Heart right ventricle (tissue), 16 donors: ENCODE data around the gene FAM219B. TPM values are rescaled to one million over a fixed set of nuclear protein-coding genes. Genes with fewer than 3 reads are reported as not detected.

Experiments
- ATAC-seq, 8 donors: fragments of 200-7000 bp; cut with Tn5 transposase; one replicate each; pipeline ENCODE4 v1.9.1; 2020; ENCODE audit warnings: mild to moderate bottlenecking in 8 of 8, moderate library complexity in 8 of 8, moderate number of reproducible peaks in 1 of 8
- DNase-seq, 2 donors: peaks; one replicate each; pipeline ENCODE4 v3.0.0-alpha.2; 2020
- H3K27ac ChIP-seq, 10 donors: fragments of 200-600 bp; sonication (generic) in 2 of 10; one replicate each; pipeline versions ENCODE4 v1.5.0 to v1.8.0; 2020 to 2022; ENCODE audit warnings: mild to moderate bottlenecking in 3 of 10
- H3K27me3 ChIP-seq, 7 donors: fragments of 200-600 bp; one replicate each; pipeline ENCODE4 v1.8.0; 2021 to 2022; ENCODE audit warnings: mild to moderate bottlenecking in 2 of 7
- H3K36me3 ChIP-seq, 9 donors: fragments of 200-600 bp; sonication (generic) in 1 of 9; one replicate each; pipeline versions ENCODE4 v1.5.0 to v1.8.0; 2020 to 2022; ENCODE audit warnings: mild to moderate bottlenecking in 2 of 9
- H3K4me1 ChIP-seq, 9 donors: fragments of 200-600 bp; sonication (generic) in 1 of 9; one replicate each; pipeline versions ENCODE4 v1.5.0 to v1.8.0; 2020 to 2022; ENCODE audit warnings: mild to moderate bottlenecking in 4 of 9
- H3K4me3 ChIP-seq, 10 donors: fragments of 200-600 bp; sonication (generic) in 2 of 10; one replicate each; pipeline versions ENCODE4 v1.5.0 to v1.8.0; 2020 to 2022; ENCODE audit warnings: mild to moderate bottlenecking in 7 of 10, moderate library complexity in 2 of 10
- H3K9me3 ChIP-seq, 11 donors: fragments of 200-600 bp in 10 of 11; sonication (generic) in 2 of 11; one replicate each; pipeline versions ENCODE4 v1.5.0 to v1.8.0; 2013 to 2022; ENCODE audit warnings: mild to moderate bottlenecking in 2 of 11, control low read depth in 1 of 11, moderate library complexity in 1 of 11
- WGBS, 2 donors: extraction: QIAGEN DNeasy Blood & Tissue Kit; methylation state at CpG; one replicate each; pipeline ENCODE4 v1.1.7; 2013; ENCODE audit warnings: inconsistent platforms in 1 of 2; 5-methylcytosine and 5-hydroxymethylcytosine counted together
- intact Hi-C, 10 donors: fragments of 100-400 bp; cut with DNase I; formaldehyde crosslinking; loops; one replicate each; pipeline versions ENCODE4 v1.11.1 to v1.14.2; 2022
- polyA plus RNA-seq, 2 donors: library from polyadenylated mRNA; stranded (reverse); fragments of 200-250 nt; gene quantifications; one replicate each; pipeline ENCODE4 v1.2.3, GENCODE V29; 2013
- total RNA-seq, 10 donors: library from RNA; stranded (reverse); fragmentation: NEBNext Ultra II Directional in 3 of 10; extraction: Animal tissue kit (Norgen Biotek cat#: 25700) in 3 of 10; gene quantifications; one replicate each; pipeline versions ENCODE4 v1.2.1 to v1.2.4, GENCODE V29; 2021 to 2023
- TF ChIP-seq, protein P1 (sequence below), 9 donors: fragments of 200-600 bp; sonication (generic) in 2 of 9; IDR thresholded peaks; one replicate each; pipeline versions ENCODE4 v1.5.0 to v1.8.0; 2021 to 2022; ENCODE audit warnings: antibody characterized with exemption in 9 of 9, mild to moderate bottlenecking in 5 of 9, moderate library complexity in 1 of 9
- donor health status: Arrhythmogenic right ventricular cardiomyopathy.
- donor health status: ischemic (EF 13 %, LVEDD 7.1; RV severe dilation, severe dysfunction).
- donor health status: healthy with polysubstance abuse.
- donor health status: DM: no; HTN: yes; CAD: no.
- donor health status: DM: no; HTN: no; CAD: no.
- donor health status: ischemic (EF 25% LVEDD 6.9; RV normal size, moderate dysfunction).
- donor health status: ischemic (EF 25% LVEDD 5.7; RV mildly dilated, moderate dysfunction).
- donor health status: healthy.
- donor health status: DM: yes; HTN: yes; CAD: no.
- donor health status: Ischemic cardiomyopathy.
- donor health status: ischemic (EF 35%, LVEDD 5.7; RV mildly dilated, moderate dysfunction).
- donor health status: nonischemic (EF 11% LVEDD 7.7; RV severe dilation, severe dysfunction).
- donor health status: DM: yes; HTN: yes; CAD: no.
- donor health status: PGD.
- donor health status: ischemic (EF 29% LVEDD 5.4; RV normal size, mild dysfunction).
- donor health status: nonischemic (EF 23%, LVEDD 6.1; RV moderate dilation, normal function).

The FAM219B gene
- total and polyA plus RNA-seq, 12 donors: 27.1 to 159 (median 95.9) TPM

DNA sequence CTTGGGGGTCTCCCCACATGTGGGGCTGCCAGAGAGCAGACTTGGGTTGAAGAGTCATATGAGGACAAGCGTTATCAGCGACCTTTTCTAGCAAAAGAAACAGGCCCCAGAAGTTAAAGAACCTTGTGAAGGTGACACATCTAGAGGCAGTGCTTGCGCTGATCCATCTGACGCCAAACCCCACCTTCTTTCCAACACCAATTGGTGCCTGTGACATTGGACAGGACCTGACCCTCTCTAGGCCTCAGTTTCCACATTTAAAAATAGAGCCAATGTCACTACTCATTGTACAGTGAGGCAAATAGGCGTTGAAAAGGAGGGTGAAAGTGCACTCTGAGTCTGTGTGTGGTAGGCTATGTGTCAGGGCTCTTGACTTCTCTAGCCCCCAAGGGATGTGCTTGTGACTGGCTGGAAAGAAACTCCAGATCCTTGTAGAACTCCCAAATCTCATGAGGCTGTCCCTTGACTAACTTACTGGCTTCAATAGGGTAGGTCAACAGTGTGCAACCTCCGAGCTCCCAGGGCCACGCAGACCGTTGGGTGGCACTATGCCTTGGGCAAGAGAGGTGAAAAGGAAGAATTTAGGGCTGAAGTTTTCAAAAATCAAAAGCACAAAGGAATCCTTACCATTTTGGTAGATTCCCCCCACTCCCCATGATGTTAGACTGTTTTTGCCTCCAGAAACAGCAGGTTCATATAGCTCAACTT is 666 bp upstream of the FAM219B start:
- intact Hi-C loops: loop anchor here in 2 of 10 donors (2.0 to 10.0 kb wide), 3 partner anchors 29 to 133 kb away; partner anchors contain the start of gene ULK3 (in 1 of the 2)
- H3K4me3 ChIP-seq: peak overlapping the region; percentile 66 to 99 (median 86)
- H3K9me3 ChIP-seq: no peaks in the 10 kb centered on the region
- peak overlapping the region; percentile 91 to 99 (median 96) for H3K27ac ChIP-seq
- no peaks in the 10 kb centered on the region for H3K27me3 ChIP-seq
- DNase-seq (peak in 1 of 2 donors; percentile 75), ATAC-seq (peak; percentile 44 to 86 (median 77))
- H3K4me1 ChIP-seq: peaks cover 10 to 30% (median 23%) of the 10 kb centered on the region in 9 donors
- peaks cover 0 to 54% (median 28%) of the 10 kb centered on the region in 9 donors for H3K36me3 ChIP-seq
- TF ChIP-seq, protein P1, sequence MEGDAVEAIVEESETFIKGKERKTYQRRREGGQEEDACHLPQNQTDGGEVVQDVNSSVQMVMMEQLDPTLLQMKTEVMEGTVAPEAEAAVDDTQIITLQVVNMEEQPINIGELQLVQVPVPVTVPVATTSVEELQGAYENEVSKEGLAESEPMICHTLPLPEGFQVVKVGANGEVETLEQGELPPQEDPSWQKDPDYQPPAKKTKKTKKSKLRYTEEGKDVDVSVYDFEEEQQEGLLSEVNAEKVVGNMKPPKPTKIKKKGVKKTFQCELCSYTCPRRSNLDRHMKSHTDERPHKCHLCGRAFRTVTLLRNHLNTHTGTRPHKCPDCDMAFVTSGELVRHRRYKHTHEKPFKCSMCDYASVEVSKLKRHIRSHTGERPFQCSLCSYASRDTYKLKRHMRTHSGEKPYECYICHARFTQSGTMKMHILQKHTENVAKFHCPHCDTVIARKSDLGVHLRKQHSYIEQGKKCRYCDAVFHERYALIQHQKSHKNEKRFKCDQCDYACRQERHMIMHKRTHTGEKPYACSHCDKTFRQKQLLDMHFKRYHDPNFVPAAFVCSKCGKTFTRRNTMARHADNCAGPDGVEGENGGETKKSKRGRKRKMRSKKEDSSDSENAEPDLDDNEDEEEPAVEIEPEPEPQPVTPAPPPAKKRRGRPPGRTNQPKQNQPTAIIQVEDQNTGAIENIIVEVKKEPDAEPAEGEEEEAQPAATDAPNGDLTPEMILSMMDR (IDR thresholded peaks at IDR 0.05): no peak
- 24 to 35% methylated on average over 8 of the region's 8 CpGs for WGBS, 2 donors

DNA sequence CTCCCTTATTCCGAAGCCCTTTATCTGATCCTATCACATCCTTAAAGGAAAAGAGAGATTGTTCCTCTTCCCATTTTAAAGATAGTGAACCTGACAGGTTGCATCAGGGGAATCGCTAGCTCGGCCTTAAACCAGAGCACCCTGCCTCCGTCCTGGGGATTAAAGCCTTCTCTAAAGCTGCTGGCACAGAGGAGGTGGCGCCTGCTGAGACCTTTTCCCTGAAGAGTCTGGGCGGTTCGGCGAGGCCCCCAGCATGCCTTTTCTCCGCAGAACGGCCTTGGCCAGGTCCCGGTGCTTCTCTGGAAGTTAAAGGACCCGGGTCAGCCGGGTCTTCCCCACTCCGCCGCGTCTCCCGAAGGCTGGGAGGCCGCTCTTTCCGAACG is 593 bp downstream of the FAM219B start:
- Histone ChIP-seq H3K9me3 (no peaks in the 10 kb centered on the region), H3K36me3 (peaks cover 0 to 54% (median 23%) of the 10 kb centered on the region in 9 donors), H3K27me3 (no peaks in the 10 kb centered on the region), H3K4me1 (peaks cover 10 to 41% (median 31%) of the 10 kb centered on the region in 9 donors), H3K4me3 (peak overlapping the region; percentile 66 to 99 (median 86)), H3K27ac (peak overlapping the region; percentile 91 to 99 (median 96))
- 0% methylated on average over 20 of the region's 20 CpGs for WGBS, 2 donors
- TF ChIP-seq, protein P1 (IDR thresholded peaks at IDR 0.05): no peak
- DNase-seq (peak in 1 of 2 donors; percentile 35), ATAC-seq (peak; percentile 6 to 38 (median 22))
- intact Hi-C loops: loop anchor here in 2 of 10 donors (2.0 to 10.0 kb wide), 3 partner anchors 31 to 131 kb away; partner anchors contain the start of gene ULK3 (in 1 of the 2)

DNA sequence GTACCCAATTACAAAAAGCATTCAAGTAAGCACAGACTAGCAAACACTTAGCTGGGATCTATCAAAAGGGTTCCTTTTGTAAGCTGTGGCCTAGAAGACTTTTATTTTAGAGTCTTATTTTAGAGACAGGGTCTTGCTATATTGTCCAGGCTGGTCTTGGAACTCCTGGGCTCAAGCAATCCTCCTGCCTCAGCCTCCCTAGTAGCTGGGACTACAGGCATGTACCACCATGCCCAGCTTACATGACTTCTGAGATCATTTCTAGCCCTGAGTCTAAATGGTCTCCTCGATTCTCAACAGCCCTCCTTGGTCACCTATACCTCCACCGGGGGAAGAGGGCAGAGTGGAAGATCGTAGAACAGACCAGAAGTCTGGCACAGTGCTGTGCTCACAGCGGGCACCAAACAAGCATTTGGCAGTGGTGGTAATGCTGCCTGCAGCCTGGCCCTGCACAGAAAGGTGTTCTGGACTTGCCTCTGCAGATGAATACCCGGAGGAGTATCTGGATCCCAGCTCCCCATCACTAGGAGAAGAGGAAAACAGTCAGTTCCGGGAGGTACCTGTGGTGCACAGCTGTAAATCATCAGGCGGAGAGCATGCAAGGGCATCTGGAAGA is 2.4 kb downstream of the FAM219B start:
- Histone ChIP-seq H3K27ac (no peak overlapping the region), H3K4me3 (peak overlapping the region in 1 of 10 donors; percentile 66), H3K9me3 (no peaks in the 10 kb centered on the region), H3K4me1 (peaks cover 10 to 42% (median 31%) of the 10 kb centered on the region in 9 donors), H3K36me3 (peaks cover under 1 to 60% (median 31%) of the 10 kb centered on the region in 9 donors), H3K27me3 (no peaks in the 10 kb centered on the region)
- 85 to 91% methylated on average over 7 of the region's 7 CpGs for WGBS, 2 donors
- ATAC-seq: no peak
- TF ChIP-seq, protein P1 (IDR thresholded peaks at IDR 0.05): no peak
- intact Hi-C loops: loop anchor here in 3 of 10 donors (5.0 to 10.0 kb wide), 4 partner anchors 38 to 129 kb away; partner anchors contain the start of gene ULK3 (in 3 of the 3)
- no peak for DNase-seq

DNA sequence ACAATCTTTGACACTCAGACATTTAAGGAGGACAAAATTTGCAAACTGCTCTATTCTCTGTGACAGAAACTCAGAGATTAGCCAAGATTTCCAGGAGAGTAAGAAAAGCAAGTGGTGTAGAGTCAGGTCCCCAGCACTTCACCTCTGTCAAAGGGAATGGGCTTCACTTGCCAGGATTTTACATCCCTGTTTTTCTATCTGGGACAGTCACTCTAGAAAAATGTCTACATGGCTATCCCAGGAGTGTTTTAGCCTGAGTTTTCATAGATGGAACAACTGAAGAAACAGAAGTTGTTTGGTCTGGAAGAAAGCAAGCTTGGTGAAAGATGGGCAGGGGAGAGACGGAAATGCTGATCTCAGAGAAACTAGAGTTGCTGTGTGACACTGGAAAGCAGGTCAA is 3.0 kb downstream of the FAM219B start:
- Histone ChIP-seq H3K4me3 (no peak overlapping the region), H3K4me1 (peaks cover 10 to 42% (median 31%) of the 10 kb centered on the region in 9 donors), H3K9me3 (no peaks in the 10 kb centered on the region), H3K27me3 (no peaks in the 10 kb centered on the region), H3K27ac (no peak overlapping the region), H3K36me3 (peaks cover 7 to 66% (median 36%) of the 10 kb centered on the region in 9 donors)
- no peak for ATAC-seq
- TF ChIP-seq, protein P1 (IDR thresholded peaks at IDR 0.05): no peak
- intact Hi-C loops: loop anchor here in 3 of 10 donors (5.0 to 10.0 kb wide), 4 partner anchors 39 to 129 kb away; partner anchors contain the start of gene ULK3 (in 3 of the 3)
- WGBS, 2 donors: 92 to 100% methylated on average over 1 of the region's 1 CpG
- no peak for DNase-seq
